Pulmonary artery endothelial cell (primary cell): ENCODE measurements around the gene TNXB. TPM values are rescaled to one million over a fixed set of nuclear protein-coding genes. Genes with fewer than 3 reads are reported as not detected.
"Not testable (repeated sequence)": the region's sequence is repeated elsewhere in the genome, so short reads cannot be mapped to it uniquely, and the experiment has no call there.

Source experiments
- DNase-seq: peaks from one replicate; pipeline ENCODE4 v3.0.0-alpha.2; 2011; ENCODE audit warnings: low read depth, low spot score
- total RNA-seq: library from RNA; depleted of rRNA; stranded (reverse); fragments of >200 nt; gene quantifications from 2 replicates; pipeline ENCODE4 v1.2.3, GENCODE V29; 2014

TNXB gene
- total RNA-seq, 1 donor from 2014 or later: 0.73 TPM

DNA sequence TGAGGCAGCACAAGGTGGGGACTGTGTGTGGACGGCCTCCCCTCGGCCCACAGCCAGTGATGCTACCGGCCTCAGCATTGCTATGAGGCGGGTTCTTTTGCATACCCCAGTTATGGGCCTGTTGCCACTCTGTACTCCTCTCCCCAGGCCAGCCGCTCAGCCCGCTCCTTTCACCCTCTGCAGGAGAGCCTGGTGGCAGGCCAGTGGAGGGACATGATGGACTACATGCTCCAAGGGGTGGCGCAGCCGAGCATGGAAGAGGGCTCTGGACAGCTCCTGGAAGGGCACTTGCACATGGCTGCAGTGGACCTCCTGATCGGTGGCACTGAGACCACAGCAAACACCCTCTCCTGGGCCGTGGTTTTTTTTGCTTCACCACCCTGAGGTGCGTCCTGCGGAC, 102.1 kb downstream of the TNXB start:
- DNase-seq: not testable (repeated sequence)

- not testable (repeated sequence) for DNase-seq
Measured at GRCh38 chr6:32005991-32006529, 103.1 kb downstream of the TNXB start.

DNA sequence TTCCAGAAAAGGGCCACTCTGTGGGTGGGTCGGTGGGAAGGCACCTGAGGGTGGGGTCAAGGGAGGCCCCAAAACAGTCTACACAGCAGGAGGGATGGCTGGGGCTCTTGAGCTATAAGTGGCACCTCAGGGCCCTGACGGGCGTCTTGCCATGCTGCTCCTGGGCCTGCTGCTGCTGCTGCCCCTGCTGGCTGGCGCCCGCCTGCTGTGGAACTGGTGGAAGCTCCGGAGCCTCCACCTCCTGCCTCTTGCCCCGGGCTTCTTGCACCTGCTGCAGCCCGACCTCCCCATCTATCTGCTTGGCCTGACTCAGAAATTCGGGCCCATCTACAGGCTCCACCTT, 103.6 kb downstream of the TNXB start:
- DNase-seq: not testable (repeated sequence)

GRCh38 chr6:32004864-32005537, 104.1 kb downstream of the TNXB start:
- DNase-seq: not testable (repeated sequence)

DNA sequence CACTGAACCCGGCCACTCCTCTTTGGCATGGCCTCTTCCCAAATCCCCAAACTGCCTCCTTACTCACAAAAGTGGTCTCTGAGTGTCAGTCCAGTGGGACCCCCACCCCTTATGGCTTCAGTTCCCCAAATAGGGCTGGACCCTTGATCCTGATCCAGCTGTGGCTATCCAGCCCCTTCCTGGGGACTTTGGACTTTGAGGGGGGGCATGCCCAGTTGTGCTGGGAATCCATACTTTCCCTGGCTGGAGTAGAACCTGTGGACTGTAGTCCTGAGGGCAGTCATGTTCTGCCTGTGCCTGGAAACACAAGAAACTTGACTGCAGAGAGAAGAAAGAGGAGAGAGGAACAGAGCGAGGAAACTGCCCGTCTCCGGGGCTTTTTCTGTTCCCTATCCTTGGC, 104.7 kb downstream of the TNXB start:
- DNase-seq: not testable (repeated sequence)

- not testable (repeated sequence) for DNase-seq
Measured at GRCh38 chr6:32003301-32003700, 105.8 kb downstream of the TNXB start.

DNA sequence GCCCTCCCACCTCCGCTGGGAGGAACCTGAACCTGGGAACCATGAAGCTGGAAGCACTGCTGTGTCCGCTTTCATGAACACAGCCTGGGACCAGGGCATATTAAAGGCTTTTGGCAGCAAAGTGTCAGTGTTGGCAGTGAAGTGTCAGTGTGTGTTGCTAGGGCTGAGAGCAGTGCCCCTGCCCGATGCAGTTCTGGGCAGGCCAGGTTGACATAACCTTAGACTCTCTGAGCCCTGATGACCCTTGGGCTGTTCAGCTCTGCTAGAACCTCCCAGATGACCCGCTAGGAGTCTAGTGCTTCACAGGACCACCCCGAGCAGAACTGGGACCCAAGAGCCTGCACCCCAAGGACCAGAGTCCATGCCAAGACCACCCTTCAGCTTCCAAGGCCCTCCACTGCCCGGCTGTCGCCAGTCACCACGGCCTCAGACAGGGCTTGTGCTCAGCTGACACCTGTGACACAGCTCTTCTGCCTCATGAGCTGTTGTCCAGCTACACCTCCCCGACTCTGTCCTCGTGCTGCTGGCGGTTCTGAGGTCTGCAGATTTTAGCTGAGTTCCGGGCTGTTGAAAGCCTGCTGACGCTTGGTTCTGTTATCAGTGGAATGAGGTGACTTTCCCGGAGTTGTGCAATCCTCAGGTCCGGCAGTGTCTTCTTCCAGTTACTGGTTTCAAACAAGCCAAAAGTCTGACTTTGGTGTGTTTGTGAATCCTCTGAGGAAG, 106.4 kb downstream of the TNXB start:
- DNase-seq: not testable (repeated sequence)

DNA sequence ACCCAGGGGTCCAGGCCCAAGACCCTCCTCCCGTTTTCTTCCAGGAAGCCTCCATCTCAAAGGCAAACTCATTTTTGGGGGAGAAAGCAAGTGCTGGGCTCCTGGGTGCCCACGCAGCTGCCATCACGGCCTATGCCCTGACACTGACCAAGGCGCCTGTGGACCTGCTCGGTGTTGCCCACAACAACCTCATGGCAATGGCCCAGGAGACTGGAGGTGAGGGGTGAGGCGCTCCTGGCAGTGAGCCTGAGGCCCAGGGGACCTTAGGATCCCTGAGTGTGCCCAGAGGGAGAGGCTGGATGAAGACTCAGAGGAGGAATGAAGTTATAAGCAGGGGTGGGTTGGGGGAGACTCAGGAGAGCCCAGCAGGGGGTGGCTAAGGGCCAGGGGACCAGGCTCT, 112.8 kb downstream of the TNXB start:
- not testable (repeated sequence) for DNase-seq

DNA sequence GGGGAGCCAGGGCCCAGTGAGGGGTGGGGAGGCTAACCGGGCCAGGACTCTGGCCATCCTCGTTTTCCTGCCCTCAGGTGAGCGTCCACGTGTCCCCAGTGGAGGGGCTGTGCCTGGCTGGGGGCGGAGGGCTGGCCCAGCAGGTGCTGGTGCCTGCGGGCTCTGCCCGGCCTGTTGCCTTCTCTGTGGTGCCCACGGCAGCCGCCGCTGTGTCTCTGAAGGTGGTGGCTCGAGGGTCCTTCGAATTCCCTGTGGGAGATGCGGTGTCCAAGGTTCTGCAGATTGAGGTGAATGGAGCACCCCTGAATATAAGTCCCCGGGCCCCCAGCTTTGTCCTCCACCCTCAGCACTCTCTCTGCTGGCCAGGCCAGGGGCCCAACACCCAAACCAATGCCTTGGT, 114.7 kb downstream of the TNXB start:
- DNase-seq: not testable (repeated sequence)

Other genes starting within 250 kb of the TNXB start
- gene NEU1, start 246.5 kb downstream of the TNXB start, total RNA-seq: 54.3 and 71.7 TPM in 2 replicates
- gene SLC44A4, start 230.3 kb downstream of the TNXB start, total RNA-seq: 0.07 TPM in 1 of 2 replicates, not detected in the other
- gene EHMT2, start 211.6 kb downstream of the TNXB start, total RNA-seq: 46.4 and 61.8 TPM in 2 replicates
- gene ZBTB12, start 207.3 kb downstream of the TNXB start, total RNA-seq: 3.5 and 5.2 TPM in 2 replicates
- gene C2, start 181.6 kb downstream of the TNXB start, total RNA-seq: not detected in 2 replicates
- 3.4 and 4.0 TPM in 2 replicates for gene CFB, start 163.2 kb downstream of the TNXB start, total RNA-seq
- gene NELFE, start 150.4 kb downstream of the TNXB start, total RNA-seq: 110 and 121 TPM in 2 replicates
- gene SKIC2, start 150.2 kb downstream of the TNXB start, total RNA-seq: 42.9 and 49.6 TPM in 2 replicates
- 10.1 and 11.6 TPM in 2 replicates for gene DXO, start 137.2 kb downstream of the TNXB start, total RNA-seq
- 0.46 and 1.3 TPM in 2 replicates for gene C4A, start 127.3 kb downstream of the TNXB start, total RNA-seq
- 0.66 and 1.0 TPM in 2 replicates for gene C4B, start 94.5 kb downstream of the TNXB start, total RNA-seq
- gene CYP21A2, start 70.9 kb downstream of the TNXB start, total RNA-seq: not detected in 2 replicates
- gene ATF6B, start 18.9 kb upstream of the TNXB start, total RNA-seq: 13.7 and 13.9 TPM in 2 replicates
- gene FKBPL, start 20.9 kb upstream of the TNXB start, total RNA-seq: 6.3 and 6.7 TPM in 2 replicates
- 0.07 TPM in 1 of 2 replicates, not detected in the other for gene PRRT1, start 42.6 kb upstream of the TNXB start, total RNA-seq
- 35.1 and 69.7 TPM in 2 replicates for gene PPT2, start 44.8 kb upstream of the TNXB start, total RNA-seq
- gene EGFL8, start 55.3 kb upstream of the TNXB start, total RNA-seq: 1.2 and 1.3 TPM in 2 replicates
- gene AGPAT1, start 66.7 kb upstream of the TNXB start, total RNA-seq: 8.3 and 11.0 TPM in 2 replicates
- gene RNF5, start 69.1 kb upstream of the TNXB start, total RNA-seq: 31.5 and 35.3 TPM in 2 replicates
- gene AGER, start 74.9 kb upstream of the TNXB start, total RNA-seq: 0.26 and 0.53 TPM in 2 replicates
- gene PBX2, start 80.9 kb upstream of the TNXB start, total RNA-seq: 41.8 and 48.7 TPM in 2 replicates
- gene GPSM3, start 83.3 kb upstream of the TNXB start, total RNA-seq: 6.0 and 7.1 TPM in 2 replicates
- 20.1 and 25.0 TPM in 2 replicates for gene NOTCH4, start 114.7 kb upstream of the TNXB start, total RNA-seq